ENCODE data around the gene RYR3.

DNA sequence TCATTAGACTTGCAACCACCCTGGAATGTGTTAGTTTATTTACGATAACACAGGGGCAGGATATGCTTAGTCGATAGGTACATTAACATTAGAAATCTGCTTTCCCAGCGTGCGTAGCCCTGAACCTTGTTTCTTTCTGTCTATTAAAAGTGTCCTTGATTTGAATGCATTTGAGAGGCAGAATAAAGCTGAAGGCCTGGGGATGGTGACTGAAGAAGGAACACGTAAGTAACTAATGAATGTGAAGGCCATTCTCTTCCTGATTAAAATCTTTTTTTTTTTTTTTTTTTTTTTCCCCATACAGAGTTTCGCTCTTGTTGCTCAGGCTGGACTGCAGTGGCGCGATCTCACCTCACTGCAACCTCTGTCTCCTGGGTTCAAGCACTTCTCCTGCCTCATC is 514.7 kb downstream of the RYR3 start:
- TF ChIP-seq ZBTB17 (tag by site-specific recombination; IDR thresholded peaks at IDR 0.05), result no peak
- no peak for TF ChIP-seq SALL2 (tag by site-specific recombination; IDR thresholded peaks at IDR 0.05; ENCODE audit: borderline replicate concordance)
- TF ChIP-seq CTCF (tag by site-specific recombination; IDR thresholded peaks at IDR 0.05), result no peak
- TF ChIP-seq ZNF830 (tag by site-specific recombination; IDR thresholded peaks at IDR 0.05; ENCODE audit: low read depth), result no peak
- TF ChIP-seq, protein P1, sequence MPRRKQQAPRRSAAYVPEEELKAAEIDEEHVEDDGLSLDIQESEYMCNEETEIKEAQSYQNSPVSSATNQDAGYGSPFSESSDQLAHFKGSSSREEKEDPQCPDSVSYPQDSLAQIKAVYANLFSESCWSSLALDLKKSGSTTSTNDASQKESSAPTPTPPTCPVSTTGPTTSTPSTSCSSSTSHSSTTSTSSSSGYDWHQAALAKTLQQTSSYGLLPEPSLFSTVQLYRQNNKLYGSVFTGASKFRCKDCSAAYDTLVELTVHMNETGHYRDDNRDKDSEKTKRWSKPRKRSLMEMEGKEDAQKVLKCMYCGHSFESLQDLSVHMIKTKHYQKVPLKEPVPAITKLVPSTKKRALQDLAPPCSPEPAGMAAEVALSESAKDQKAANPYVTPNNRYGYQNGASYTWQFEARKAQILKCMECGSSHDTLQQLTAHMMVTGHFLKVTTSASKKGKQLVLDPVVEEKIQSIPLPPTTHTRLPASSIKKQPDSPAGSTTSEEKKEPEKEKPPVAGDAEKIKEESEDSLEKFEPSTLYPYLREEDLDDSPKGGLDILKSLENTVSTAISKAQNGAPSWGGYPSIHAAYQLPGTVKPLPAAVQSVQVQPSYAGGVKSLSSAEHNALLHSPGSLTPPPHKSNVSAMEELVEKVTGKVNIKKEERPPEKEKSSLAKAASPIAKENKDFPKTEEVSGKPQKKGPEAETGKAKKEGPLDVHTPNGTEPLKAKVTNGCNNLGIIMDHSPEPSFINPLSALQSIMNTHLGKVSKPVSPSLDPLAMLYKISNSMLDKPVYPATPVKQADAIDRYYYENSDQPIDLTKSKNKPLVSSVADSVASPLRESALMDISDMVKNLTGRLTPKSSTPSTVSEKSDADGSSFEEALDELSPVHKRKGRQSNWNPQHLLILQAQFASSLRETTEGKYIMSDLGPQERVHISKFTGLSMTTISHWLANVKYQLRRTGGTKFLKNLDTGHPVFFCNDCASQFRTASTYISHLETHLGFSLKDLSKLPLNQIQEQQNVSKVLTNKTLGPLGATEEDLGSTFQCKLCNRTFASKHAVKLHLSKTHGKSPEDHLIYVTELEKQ (tag by site-specific recombination; IDR thresholded peaks at IDR 0.05; ENCODE audit: borderline replicate concordance), result no peak
- TF ChIP-seq, protein P2, sequence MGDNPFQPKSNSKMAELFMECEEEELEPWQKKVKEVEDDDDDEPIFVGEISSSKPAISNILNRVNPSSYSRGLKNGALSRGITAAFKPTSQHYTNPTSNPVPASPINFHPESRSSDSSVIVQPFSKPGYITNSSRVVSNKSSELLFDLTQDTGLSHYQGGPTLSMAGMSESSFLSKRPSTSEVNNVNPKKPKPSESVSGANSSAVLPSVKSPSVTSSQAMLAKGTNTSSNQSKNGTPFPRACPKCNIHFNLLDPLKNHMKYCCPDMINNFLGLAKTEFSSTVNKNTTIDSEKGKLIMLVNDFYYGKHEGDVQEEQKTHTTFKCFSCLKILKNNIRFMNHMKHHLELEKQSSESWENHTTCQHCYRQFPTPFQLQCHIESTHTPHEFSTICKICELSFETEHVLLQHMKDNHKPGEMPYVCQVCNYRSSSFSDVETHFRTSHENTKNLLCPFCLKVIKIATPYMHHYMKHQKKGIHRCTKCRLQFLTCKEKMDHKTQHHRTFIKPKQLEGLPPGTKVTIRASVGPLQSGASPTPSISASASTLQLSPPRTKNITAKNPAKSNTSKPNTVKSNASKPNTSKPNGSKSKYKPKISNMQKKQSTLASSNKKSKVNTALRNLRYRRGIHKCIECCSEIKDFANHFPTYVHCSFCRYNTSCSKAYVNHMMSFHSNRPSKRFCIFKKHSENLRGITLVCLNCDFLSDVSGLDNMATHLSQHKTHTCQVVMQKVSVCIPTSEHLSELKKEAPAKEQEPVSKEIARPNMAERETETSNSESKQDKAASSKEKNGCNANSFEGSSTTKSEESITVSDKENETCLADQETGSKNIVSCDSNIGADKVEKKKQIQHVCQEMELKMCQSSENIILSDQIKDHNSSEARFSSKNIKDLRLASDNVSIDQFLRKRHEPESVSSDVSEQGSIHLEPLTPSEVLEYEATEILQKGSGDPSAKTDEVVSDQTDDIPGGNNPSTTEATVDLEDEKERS (tag by site-specific recombination; IDR thresholded peaks at IDR 0.05), result no peak
- TF ChIP-seq ZNF114 (tag by site-specific recombination; IDR thresholded peaks at IDR 0.05), result no peak
- TF ChIP-seq ZNF488 (tag by site-specific recombination; IDR thresholded peaks at IDR 0.05), result no peak
- TF ChIP-seq ZNF174 (tag by site-specific recombination; IDR thresholded peaks at IDR 0.05), result no peak

Measured in HEK293 (cell line).